Measurements from ENCODE around the gene ADGRV1.
"Not testable (repeated sequence)": the region's sequence is repeated elsewhere in the genome, so short reads cannot be mapped to it uniquely, and the experiment has no call there.

The ADGRV1 gene

GRCh38 chr5:90563108-90563507, 4.5 kb downstream of the ADGRV1 start:
- H3K4me3 Mint-ChIP-seq: no peak overlapping the region
- no peak overlapping the region for H3K27ac Mint-ChIP-seq
- peaks cover 22% of the 10 kb centered on the region for H3K27me3 Mint-ChIP-seq
- H3K4me1 Mint-ChIP-seq (ENCODE audit: low read depth): peaks cover 8% of the 10 kb centered on the region
- H3K36me3 Mint-ChIP-seq: no peaks in the 10 kb centered on the region
- no peaks in the 10 kb centered on the region for H3K9me3 Mint-ChIP-seq (ENCODE audit: low read depth)

GRCh38 chr5:90565491-90565890, 6.9 kb downstream of the ADGRV1 start:
- H3K9me3 Mint-ChIP-seq (ENCODE audit: low read depth): no peaks in the 10 kb centered on the region
- peaks cover 20% of the 10 kb centered on the region for H3K27me3 Mint-ChIP-seq
- H3K27ac Mint-ChIP-seq: no peak overlapping the region
- peaks cover 3% of the 10 kb centered on the region for H3K36me3 Mint-ChIP-seq
- no peaks in the 10 kb centered on the region for H3K4me1 Mint-ChIP-seq (ENCODE audit: low read depth)
- no peak overlapping the region for H3K4me3 Mint-ChIP-seq

GRCh38 chr5:90569084-90569483, 10.5 kb downstream of the ADGRV1 start:
- Mint-ChIP-seq H3K27ac (no peak overlapping the region), H3K27me3 (peaks cover 21% of the 10 kb centered on the region), H3K4me1 (ENCODE audit: low read depth) (no peaks in the 10 kb centered on the region), H3K9me3 (ENCODE audit: low read depth) (no peaks in the 10 kb centered on the region), H3K4me3 (no peak overlapping the region), H3K36me3 (peaks cover 3% of the 10 kb centered on the region)

GRCh38 chr5:90570034-90570433, 11.4 kb downstream of the ADGRV1 start:
- Mint-ChIP-seq H3K27ac (no peak overlapping the region), H3K4me3 (no peak overlapping the region), H3K4me1 (ENCODE audit: low read depth) (no peaks in the 10 kb centered on the region), H3K36me3 (peaks cover 3% of the 10 kb centered on the region), H3K9me3 (ENCODE audit: low read depth) (no peaks in the 10 kb centered on the region), H3K27me3 (peaks cover 21% of the 10 kb centered on the region)

GRCh38 chr5:90571147-90571773, 12.7 kb downstream of the ADGRV1 start:
- Mint-ChIP-seq H3K27me3 (peaks cover 20% of the 10 kb centered on the region), H3K36me3 (peaks cover 3% of the 10 kb centered on the region), H3K27ac (no peak overlapping the region), H3K4me1 (ENCODE audit: low read depth) (no peaks in the 10 kb centered on the region), H3K4me3 (no peak overlapping the region), H3K9me3 (ENCODE audit: low read depth) (no peaks in the 10 kb centered on the region)

- Mint-ChIP-seq H3K9me3 (ENCODE audit: low read depth) (no peaks in the 10 kb centered on the region), H3K4me3 (no peak overlapping the region), H3K27me3 (peaks cover 22% of the 10 kb centered on the region), H3K36me3 (peaks cover 4% of the 10 kb centered on the region), H3K4me1 (ENCODE audit: low read depth) (no peaks in the 10 kb centered on the region), H3K27ac (no peak overlapping the region)
These were observed 17.1 kb downstream of the ADGRV1 start for GRCh38 chr5:90575712-90576111.

GRCh38 chr5:90576566-90576965, 18.0 kb downstream of the ADGRV1 start:
- not testable (repeated sequence) for H3K4me1 Mint-ChIP-seq (ENCODE audit: low read depth); H3K36me3 Mint-ChIP-seq; H3K9me3 Mint-ChIP-seq (ENCODE audit: low read depth); H3K27ac Mint-ChIP-seq; H3K4me3 Mint-ChIP-seq
- peaks cover 22% of the 10 kb centered on the region for H3K27me3 Mint-ChIP-seq

GRCh38 chr5:90579905-90580304, 21.3 kb downstream of the ADGRV1 start:
- H3K27ac Mint-ChIP-seq; H3K4me3 Mint-ChIP-seq; H3K9me3 Mint-ChIP-seq (ENCODE audit: low read depth); H3K4me1 Mint-ChIP-seq (ENCODE audit: low read depth); H3K36me3 Mint-ChIP-seq: not testable (repeated sequence)
- peaks cover 16% of the 10 kb centered on the region for H3K27me3 Mint-ChIP-seq

GRCh38 chr5:90581956-90582355, 23.4 kb downstream of the ADGRV1 start:
- Mint-ChIP-seq H3K9me3 (ENCODE audit: low read depth) (no peaks in the 10 kb centered on the region), H3K27ac (no peak overlapping the region), H3K27me3 (peaks cover 16% of the 10 kb centered on the region), H3K4me3 (no peak overlapping the region), H3K4me1 (ENCODE audit: low read depth) (no peaks in the 10 kb centered on the region), H3K36me3 (peaks cover 4% of the 10 kb centered on the region)

GRCh38 chr5:90585337-90585986, 26.9 kb downstream of the ADGRV1 start:
- Mint-ChIP-seq H3K9me3 (ENCODE audit: low read depth) (no peaks in the 10 kb centered on the region), H3K27me3 (peaks cover 13% of the 10 kb centered on the region), H3K4me3 (no peak overlapping the region), H3K36me3 (no peaks in the 10 kb centered on the region), H3K27ac (no peak overlapping the region), H3K4me1 (ENCODE audit: low read depth) (no peaks in the 10 kb centered on the region)

GRCh38 chr5:90586469-90586868, 27.9 kb downstream of the ADGRV1 start:
- H3K36me3 Mint-ChIP-seq: no peaks in the 10 kb centered on the region
- H3K4me3 Mint-ChIP-seq: no peak overlapping the region
- no peaks in the 10 kb centered on the region for H3K4me1 Mint-ChIP-seq (ENCODE audit: low read depth)
- H3K27me3 Mint-ChIP-seq: peaks cover 11% of the 10 kb centered on the region
- no peak overlapping the region for H3K27ac Mint-ChIP-seq
- H3K9me3 Mint-ChIP-seq (ENCODE audit: low read depth): no peaks in the 10 kb centered on the region

- H3K27me3 Mint-ChIP-seq: peaks cover 7% of the 10 kb centered on the region
- H3K4me1 Mint-ChIP-seq (ENCODE audit: low read depth): no peaks in the 10 kb centered on the region
- no peaks in the 10 kb centered on the region for H3K36me3 Mint-ChIP-seq
- no peak overlapping the region for H3K4me3 Mint-ChIP-seq
- H3K27ac Mint-ChIP-seq: no peak overlapping the region
- H3K9me3 Mint-ChIP-seq (ENCODE audit: low read depth): no peaks in the 10 kb centered on the region
These were observed 31.6 kb downstream of the ADGRV1 start for GRCh38 chr5:90590170-90590569.

- H3K36me3 Mint-ChIP-seq; H3K27ac Mint-ChIP-seq; H3K9me3 Mint-ChIP-seq (ENCODE audit: low read depth); H3K27me3 Mint-ChIP-seq; H3K4me1 Mint-ChIP-seq (ENCODE audit: low read depth); H3K4me3 Mint-ChIP-seq: not testable (repeated sequence)
These were observed 34.5 kb downstream of the ADGRV1 start for GRCh38 chr5:90593083-90593482.

GRCh38 chr5:90595766-90596165, 37.2 kb downstream of the ADGRV1 start:
- not testable (repeated sequence) for H3K4me1 Mint-ChIP-seq (ENCODE audit: low read depth); H3K36me3 Mint-ChIP-seq; H3K4me3 Mint-ChIP-seq; H3K27ac Mint-ChIP-seq; H3K9me3 Mint-ChIP-seq (ENCODE audit: low read depth); H3K27me3 Mint-ChIP-seq

- Mint-ChIP-seq H3K27ac (no peak overlapping the region), H3K36me3 (no peaks in the 10 kb centered on the region), H3K27me3 (peaks cover 4% of the 10 kb centered on the region), H3K4me1 (ENCODE audit: low read depth) (no peaks in the 10 kb centered on the region), H3K9me3 (ENCODE audit: low read depth) (no peaks in the 10 kb centered on the region), H3K4me3 (no peak overlapping the region)
These were observed 39.7 kb downstream of the ADGRV1 start for GRCh38 chr5:90598293-90598692.

GRCh38 chr5:90600307-90600706, 41.7 kb downstream of the ADGRV1 start:
- H3K4me1 Mint-ChIP-seq (ENCODE audit: low read depth); H3K9me3 Mint-ChIP-seq (ENCODE audit: low read depth); H3K4me3 Mint-ChIP-seq; H3K27ac Mint-ChIP-seq; H3K36me3 Mint-ChIP-seq; H3K27me3 Mint-ChIP-seq: not testable (repeated sequence)
